GM12878 (cell line): ENCODE measurements around the gene MMP12. TPM values are rescaled to one million over a fixed set of nuclear protein-coding genes. Genes with fewer than 3 reads are reported as not detected.

Experiments
- ATAC-seq: fragments of 200-7000 bp; cut with Tn5 transposase; 3 replicates; pipeline ENCODE4 v1.9.1; 2020; ENCODE audit warnings: mild to moderate bottlenecking, moderate library complexity
- BruUV-seq: library from RNA; stranded (reverse); fragments of 400-500 nt; replicated peaks from 2 replicates; lab custom pipeline; 2021; lab: Mats Ljungman, UMichigan
- CTCF ChIA-PET: fragments of 300-600 bp; sonication (Branson Sonifier 250); formaldehyde crosslinking; extraction: SDS; loops from one replicate; lab custom pipeline; 2021; ENCODE audit warnings: inconsistent platforms; lab: Yijun Ruan, JAX
- POLR2A ChIA-PET: fragments of 350-600 bp; formaldehyde crosslinking; extraction: SDS; loops from one replicate; lab custom pipeline; 2021; ENCODE audit warnings: inconsistent platforms; lab: Charles Lee
- RAD21 ChIA-PET: fragments of 300-600 bp; sonication (Branson Sonifier 250); formaldehyde crosslinking; loops from one replicate; lab custom pipeline; 2023; ENCODE audit warnings: antibody characterized with exemption; ENCODE audit not compliant: unreplicated experiment; lab: Charles Lee
- SMC1A ChIA-PET: fragments of 300-600 bp; sonication (Branson Sonifier 250); formaldehyde crosslinking; loops from one replicate; lab custom pipeline; 2023; ENCODE audit not compliant: unreplicated experiment, uncharacterized antibody; lab: Charles Lee
- DNase-seq: peaks from one replicate; pipeline ENCODE4 v3.0.0-alpha.2; 2011; ENCODE audit warnings: low read depth, low spot score
- FAIRE-seq: peaks from 3 replicates; lab custom pipeline; 2011; peaks lifted over from hg19 to GRCh38; lab: Jason Lieb, UNC
- H2AFZ ChIP-seq: 2 replicates; pipeline ENCODE4 v1.6.0; 2011; ENCODE audit warnings: low read depth, low read length, control low read depth; ENCODE audit not compliant: control insufficient read depth
- H3K27ac ChIP-seq: 2 replicates; pipeline ENCODE4 v1.5.1; 2011; ENCODE audit warnings: control low read depth; ENCODE audit not compliant: control insufficient read depth, insufficient read depth
- H3K27me3 ChIP-seq, 2 experiments: replicated peaks in 1 of 2; 2 replicates each; pipeline versions ENCODE4 v1.6.0 to v1.6.1; 2011; ENCODE audit warnings: low read length in 1 of 2; ENCODE audit not compliant: control insufficient read depth in 2 of 2, insufficient read depth in 2 of 2
- H3K36me3 ChIP-seq, 2 experiments: 2 replicates each; pipeline ENCODE4 v1.5.1; 2011; ENCODE audit warnings: low read length in 1 of 2; ENCODE audit not compliant: control insufficient read depth in 2 of 2, insufficient read depth in 2 of 2
- H3K4me1 ChIP-seq: 2 replicates; pipeline ENCODE4 v1.6.1; 2011; ENCODE audit warnings: mild to moderate bottlenecking, low read length, moderate library complexity, mixed read lengths; ENCODE audit not compliant: control insufficient read depth, insufficient read depth
- H3K4me2 ChIP-seq: 2 replicates; pipeline ENCODE4 v1.6.0; 2011; ENCODE audit warnings: control low read depth; ENCODE audit not compliant: control insufficient read depth, insufficient read depth
- H3K4me3 ChIP-seq: fragments of 200-600 bp; sonication (generic); 2 replicates; pipeline ENCODE4 v1.5.1; 2016
- H3K79me2 ChIP-seq: 2 replicates; pipeline ENCODE4 v1.6.0; 2011; ENCODE audit warnings: low read length; ENCODE audit not compliant: control insufficient read depth, insufficient read depth
- H3K9ac ChIP-seq: 2 replicates; pipeline ENCODE4 v1.8.0; 2011; ENCODE audit warnings: low read length, control low read depth, mixed read lengths; ENCODE audit not compliant: control insufficient read depth, insufficient read depth
- H3K9me3 ChIP-seq: replicated peaks from 3 replicates; pipeline ENCODE4 v1.5.1; 2011; ENCODE audit warnings: mild to moderate bottlenecking, low read length; ENCODE audit not compliant: control insufficient read depth, insufficient read depth
- H4K20me1 ChIP-seq: 2 replicates; pipeline ENCODE4 v1.6.0; 2011; ENCODE audit not compliant: control insufficient read depth, insufficient read depth
- BMI1 ChIP-seq: fragments of 450-650 bp; IDR thresholded peaks from 2 replicates; pipeline ENCODE4 v1.6.1; 2016; ENCODE audit warnings: mild to moderate bottlenecking, moderate library complexity, borderline replicate concordance
- ETV6 ChIP-seq, 2 experiments: fragments of 450-650 bp in 1 of 2; IDR thresholded peaks in 1 of 2; conservative IDR thresholded peaks in 1 of 2; 2 replicates each; pipeline ENCODE4 v1.6.1; 2014; ENCODE audit warnings: antibody characterized with exemption in 1 of 2, borderline replicate concordance in 1 of 2, low read depth in 1 of 2, mild to moderate bottlenecking in 1 of 2, moderate library complexity in 1 of 2
- FOS ChIP-seq: IDR thresholded peaks from 3 replicates; pipeline ENCODE4 v1.6.1; 2011; ENCODE audit warnings: borderline replicate concordance; ENCODE audit not compliant: insufficient read length; ENCODE audit errors: extremely low read depth
- NFYB ChIP-seq: IDR thresholded peaks from 2 replicates; pipeline ENCODE4 v1.6.1; 2011; ENCODE audit warnings: low read depth, mild to moderate bottlenecking, low read length, improper control_type of control experiment, moderate library complexity; ENCODE audit not compliant: insufficient read depth
- RAD51 ChIP-seq: fragments of 450-650 bp; IDR thresholded peaks from 2 replicates; pipeline ENCODE4 v1.6.1; 2016; ENCODE audit warnings: moderate library complexity, mild to moderate bottlenecking, inconsistent platforms
- RBBP5 ChIP-seq: fragments of 200-600 bp; sonication (generic); conservative IDR thresholded peaks from 2 replicates; pipeline ENCODE4 v1.6.1; 2016
- SUPT20H ChIP-seq: IDR thresholded peaks from 2 replicates; pipeline ENCODE4 v1.6.1; 2011; ENCODE audit warnings: low read depth, mild to moderate bottlenecking, low read length, moderate library complexity, borderline replicate concordance; ENCODE audit not compliant: control insufficient read depth
- TCF12 ChIP-seq: IDR thresholded peaks from 2 replicates; pipeline ENCODE4 v1.6.1; 2011; ENCODE audit warnings: low read depth, mild to moderate bottlenecking, low read length
- WRNIP1 ChIP-seq: IDR thresholded peaks from 2 replicates; pipeline ENCODE4 v1.6.1; 2011; ENCODE audit warnings: low read depth, low read length, improper control_type of control experiment, borderline replicate concordance
- ZBTB4 ChIP-seq: fragments of 450-650 bp; formaldehyde crosslinking; IDR thresholded peaks from 2 replicates; pipeline ENCODE4 v1.4.0; 2022; ENCODE audit warnings: mild to moderate bottlenecking, moderate library complexity
- ZNF384 ChIP-seq: IDR thresholded peaks from 2 replicates; pipeline ENCODE4 v1.6.1; 2012; ENCODE audit warnings: low read depth, mild to moderate bottlenecking, low read length, improper control_type of control experiment, borderline replicate concordance
- WGBS: methylation state at CpG from one replicate; pipeline ENCODE4 v1.1.6; 2016; ENCODE audit warnings: low lambda C conversion rate; ENCODE audit not compliant: insufficient replicate concordance, insufficient coverage; ENCODE audit errors: missing lambda C conversion rate; 5-methylcytosine and 5-hydroxymethylcytosine counted together
- in situ Hi-C: fragments of 300-500 bp; cut with MboI; formaldehyde crosslinking; loops from 9 replicates; pipeline ENCODE4 v1.14.3; 2018; ENCODE audit warnings: mixed read lengths
- intact Hi-C: fragments of 100-400 bp; cut with micrococcal nuclease; formaldehyde crosslinking; loops from one replicate; pipeline ENCODE4 v1.14.2; 2022; ENCODE audit not compliant: unreplicated experiment
- polyA plus RNA-seq, 11 experiments: library from polyadenylated mRNA; depleted of rRNA in 4 of 11; unstranded in 6 of 11; stranded (reverse) in 5 of 11; fragments of >200 nt; fragmentation: Nextera tagmentation in 4 of 11; fragmentation: Illumina TruSeq in 1 of 11; extraction: Ambion mirVana in 4 of 11; extraction: Trizol in 1 of 11; gene quantifications; 1 replicate in 1 of 11; 2 replicates in 10 of 11; pipeline versions ENCODE4 v1.2.1 to v1.2.3, GENCODE V29; 2011 to 2016; ENCODE audit warnings: inconsistent platforms in 2 of 11, missing spikeins in 2 of 11, low read depth in 1 of 11
- total RNA-seq, 4 experiments: library from RNA; depleted of rRNA in 3 of 4; stranded (reverse); fragments of >200 nt in 3 of 4; fragmentation: Illumina TruSeq in 1 of 4; extraction: Trizol in 1 of 4; gene quantifications; 2 replicates each; pipeline versions ENCODE4 v1.2.1 to v1.2.3, GENCODE V29; 2013 to 2021

Gene MMP12
- total and polyA plus RNA-seq, 10 of the 15 experiments (the other 5 are each of a cell fraction or from before 2014, with no cell fraction given) = 0.14 TPM; not detected in 9

DNA sequence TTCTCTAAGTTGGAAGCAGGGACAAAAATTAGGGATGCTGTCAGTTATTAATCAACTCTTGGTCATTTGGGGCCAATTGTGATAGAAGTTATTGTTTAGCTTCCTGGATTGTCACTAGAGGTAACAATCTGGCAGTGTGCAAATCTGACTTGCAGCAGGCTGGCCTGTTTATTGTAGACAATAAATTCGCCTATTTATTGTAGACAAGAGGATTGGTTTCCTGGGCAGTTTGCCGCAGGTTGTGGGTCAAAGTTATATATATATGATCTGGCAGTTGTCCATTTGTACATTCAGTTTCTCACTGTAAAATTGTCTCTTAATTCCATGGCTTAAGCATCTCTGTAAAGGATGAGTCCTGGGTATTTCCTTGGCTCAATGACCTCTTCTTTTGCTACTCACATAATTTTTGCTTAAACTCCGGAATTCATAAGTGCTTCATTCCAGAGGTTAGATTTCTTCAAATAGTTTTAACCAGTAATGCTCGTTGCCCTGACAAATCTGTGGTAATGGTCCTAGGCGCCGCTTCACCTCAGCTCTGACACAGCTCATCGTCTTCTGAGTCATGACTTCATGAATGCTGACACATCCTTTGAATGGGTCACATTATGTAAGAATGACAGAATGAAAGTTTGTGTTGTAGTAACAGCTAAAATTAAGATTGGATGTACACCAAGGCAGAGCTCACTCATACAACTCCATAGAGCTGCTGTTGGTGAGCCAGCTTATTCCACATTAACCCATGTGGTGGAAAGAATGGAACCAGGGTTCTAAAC lies 23.6 kb downstream of the MMP12 start:
- H3K9ac ChIP-seq = no peak overlapping the region
- H2AFZ ChIP-seq = no peak overlapping the region
- SMC1A ChIA-PET = interaction anchor here (0.8 to 1.3 kb wide), 3 partner anchors 11 to 19 kb away, joined by 3 to 4 read pairs (median 3); no protein-coding TSS in a partner anchor
- H3K27ac ChIP-seq = no peak overlapping the region
- no peaks in the 10 kb centered on the region for H3K79me2 ChIP-seq
- FAIRE-seq = no peak
- RAD21 ChIA-PET = no interaction called here
- POLR2A ChIA-PET = no interaction called here
- 6% methylated on average over 7 of the region's 7 CpGs for WGBS
- no TSS peak for BruUV-seq
- TF ChIP-seq WRNIP1 (no peak), RAD51 (no peak), SUPT20H (no peak), ZBTB4 (CRISPR knock-in tag) (no peak), BMI1 (no peak), RBBP5 (no peak), FOS (no peak), ETV6 (conservative IDR thresholded peaks at IDR 0.05 in 1 of 2, IDR thresholded peaks at IDR 0.05 in 1 of 2; ENCODE audit: borderline replicate concordance in 1 of 2, low read depth in 1 of 2) (no peak), TCF12 (no peak), NFYB (no peak), ZNF384 (no peak)
- TF ChIP-seq, all 136 proteins: peak for 0
- H3K27me3 ChIP-seq = no peaks in the 10 kb centered on the region; a peak in 1 of 4 replicates
- CTCF ChIA-PET = no interaction called here
- H3K4me1 ChIP-seq = no peaks in the 10 kb centered on the region
- no peak overlapping the region for H3K4me2 ChIP-seq
- H3K4me3 ChIP-seq = no peak overlapping the region
- intact Hi-C loops = no loop called here
- DNase-seq (no peak), ATAC-seq (no peak)
- H3K36me3 ChIP-seq = no peaks in the 10 kb centered on the region
- H3K9me3 ChIP-seq = no peaks in the 10 kb centered on the region
- in situ Hi-C loops = no loop called here
- no peaks in the 10 kb centered on the region for H4K20me1 ChIP-seq
